Parathyroid adenoma (tissue), 2 donors: ENCODE measurements around the gene PANX2.

Source experiments
- H2AFZ ChIP-seq: fragments of 300-600 bp; sonication (generic); one replicate; pipeline ENCODE4 v1.7.0; 2017; ENCODE audit warnings: antibody characterized with exemption, mild to moderate bottlenecking
- H3K27ac ChIP-seq: fragments of 300-600 bp; sonication (generic); one replicate; pipeline ENCODE4 v1.7.0; 2017
- H3K27me3 ChIP-seq: fragments of 300-600 bp; sonication (generic); one replicate; pipeline ENCODE4 v1.7.0; 2017; ENCODE audit warnings: low read length; ENCODE audit not compliant: control insufficient read depth, insufficient read depth
- H3K36me3 ChIP-seq: fragments of 300-600 bp; sonication (generic); one replicate; pipeline ENCODE4 v1.7.0; 2017; ENCODE audit warnings: low read length; ENCODE audit not compliant: control insufficient read depth, insufficient read depth
- H3K4me1 ChIP-seq: fragments of 300-600 bp; sonication (generic); one replicate; pipeline ENCODE4 v1.7.0; 2017; ENCODE audit warnings: control low read depth
- H3K4me2 ChIP-seq: fragments of 300-600 bp; sonication (generic); one replicate; pipeline ENCODE4 v1.7.0; 2017; ENCODE audit warnings: low read length
- H3K4me3 ChIP-seq: fragments of 300-600 bp; sonication (generic); one replicate; pipeline ENCODE4 v1.7.0; 2017; ENCODE audit warnings: low read depth, low read length
- H3K79me2 ChIP-seq: fragments of 300-600 bp; sonication (generic); one replicate; pipeline ENCODE4 v1.7.0; 2017; ENCODE audit warnings: control low read depth
- H3K9ac ChIP-seq: fragments of 300-600 bp; sonication (generic); one replicate; pipeline ENCODE4 v1.7.0; 2017; ENCODE audit warnings: mild to moderate bottlenecking
- H3K9me3 ChIP-seq: fragments of 300-600 bp; sonication (generic); one replicate; pipeline ENCODE4 v1.7.0; 2017; ENCODE audit warnings: low read length; ENCODE audit not compliant: control insufficient read depth
- CTCF ChIP-seq: fragments of 300-600 bp; sonication (generic); IDR thresholded peaks from one replicate; pipeline ENCODE4 v1.7.0; 2017; ENCODE audit warnings: antibody characterized with exemption, mild to moderate bottlenecking
- donor health status: primary hyperparathyroidism.

PANX2 gene

GRCh38 chr22:50226063-50226874 lies 55.7 kb downstream of the PANX2 start:
- H3K4me2 ChIP-seq, result no peak overlapping the region
- H3K79me2 ChIP-seq, result peaks cover 2% of the 10 kb centered on the region
- no peaks in the 10 kb centered on the region for H3K9me3 ChIP-seq
- TF ChIP-seq CTCF, result no peak
- H3K27me3 ChIP-seq, result no peaks in the 10 kb centered on the region
- no peaks in the 10 kb centered on the region for H3K4me1 ChIP-seq
- H3K9ac ChIP-seq, result no peak overlapping the region
- no peak overlapping the region for H3K27ac ChIP-seq
- no peak overlapping the region for H2AFZ ChIP-seq
- H3K36me3 ChIP-seq, result no peaks in the 10 kb centered on the region
- H3K4me3 ChIP-seq, result no peak overlapping the region

- TF ChIP-seq CTCF, result no peak
- Histone ChIP-seq H3K4me2 (no peak overlapping the region), H3K9me3 (no peaks in the 10 kb centered on the region), H3K27me3 (no peaks in the 10 kb centered on the region), H3K4me3 (no peak overlapping the region), H3K9ac (no peak overlapping the region), H3K36me3 (no peaks in the 10 kb centered on the region), H3K79me2 (peaks cover 2% of the 10 kb centered on the region), H2AFZ (no peak overlapping the region), H3K27ac (no peak overlapping the region), H3K4me1 (no peaks in the 10 kb centered on the region)
Measured at GRCh38 chr22:50226875-50227165, 56.3 kb downstream of the PANX2 start.

GRCh38 chr22:50227579-50228215 lies 57.2 kb downstream of the PANX2 start:
- H3K9me3 ChIP-seq, result no peaks in the 10 kb centered on the region
- no peak overlapping the region for H3K27ac ChIP-seq
- no peaks in the 10 kb centered on the region for H3K4me1 ChIP-seq
- H3K79me2 ChIP-seq, result peaks cover 2% of the 10 kb centered on the region
- no peak overlapping the region for H3K9ac ChIP-seq
- H3K27me3 ChIP-seq, result no peaks in the 10 kb centered on the region
- H2AFZ ChIP-seq, result no peak overlapping the region
- H3K4me3 ChIP-seq, result no peak overlapping the region
- H3K4me2 ChIP-seq, result no peak overlapping the region
- H3K36me3 ChIP-seq, result no peaks in the 10 kb centered on the region
- TF ChIP-seq CTCF, result no peak

GRCh38 chr22:50228366-50228765 lies 57.8 kb downstream of the PANX2 start:
- Histone ChIP-seq H3K79me2 (peaks cover 2% of the 10 kb centered on the region), H3K4me1 (no peaks in the 10 kb centered on the region), H3K9me3 (no peaks in the 10 kb centered on the region), H3K27ac (no peak overlapping the region), H3K4me3 (no peak overlapping the region), H3K4me2 (no peak overlapping the region), H3K27me3 (no peaks in the 10 kb centered on the region), H3K9ac (no peak overlapping the region), H3K36me3 (no peaks in the 10 kb centered on the region), H2AFZ (no peak overlapping the region)
- TF ChIP-seq CTCF, result no peak

GRCh38 chr22:50229370-50229769 lies 58.8 kb downstream of the PANX2 start:
- Histone ChIP-seq H2AFZ (no peak overlapping the region), H3K36me3 (no peaks in the 10 kb centered on the region), H3K27me3 (no peaks in the 10 kb centered on the region), H3K27ac (no peak overlapping the region), H3K79me2 (peaks cover 2% of the 10 kb centered on the region), H3K4me2 (no peak overlapping the region), H3K4me1 (no peaks in the 10 kb centered on the region), H3K9ac (no peak overlapping the region), H3K9me3 (no peaks in the 10 kb centered on the region), H3K4me3 (no peak overlapping the region)
- no peak for TF ChIP-seq CTCF
